Activated CD4-positive, alpha-beta T cell treated with anti-CD3 and anti-CD28 coated beads, Interleukin-10, Interleukin-2, amounts not matched to agents 100 ng/mL and 50 ng/mL, durations not matched to agents 16 hours and 8 hours (primary cell): ENCODE results near the gene FOXI1.

Source experiments
- DNase-seq: peaks from one replicate; pipeline ENCODE4 v3.0.0-alpha.2; 2020

The FOXI1 gene

DNA sequence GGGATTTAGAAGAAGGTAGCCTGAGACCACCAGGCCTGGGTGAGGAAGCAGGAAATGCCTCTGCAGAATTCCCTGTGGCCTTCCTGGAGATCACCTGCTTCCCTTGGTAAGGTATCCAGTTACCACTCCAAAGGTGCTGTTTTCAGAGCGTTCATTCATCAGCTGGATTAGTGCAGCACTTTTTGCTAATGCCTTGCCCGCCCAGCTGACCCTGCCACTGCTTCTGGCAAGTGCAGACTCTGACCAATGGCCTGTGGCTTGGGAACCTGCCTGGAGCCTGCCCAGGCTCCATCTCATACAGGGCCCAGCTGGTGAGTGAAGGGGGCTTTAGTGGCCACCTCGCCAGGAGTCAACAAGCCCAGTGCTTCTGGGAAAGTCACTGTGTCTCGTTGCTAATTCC is 48.6 kb downstream of the FOXI1 start:
- no peak for DNase-seq

DNA sequence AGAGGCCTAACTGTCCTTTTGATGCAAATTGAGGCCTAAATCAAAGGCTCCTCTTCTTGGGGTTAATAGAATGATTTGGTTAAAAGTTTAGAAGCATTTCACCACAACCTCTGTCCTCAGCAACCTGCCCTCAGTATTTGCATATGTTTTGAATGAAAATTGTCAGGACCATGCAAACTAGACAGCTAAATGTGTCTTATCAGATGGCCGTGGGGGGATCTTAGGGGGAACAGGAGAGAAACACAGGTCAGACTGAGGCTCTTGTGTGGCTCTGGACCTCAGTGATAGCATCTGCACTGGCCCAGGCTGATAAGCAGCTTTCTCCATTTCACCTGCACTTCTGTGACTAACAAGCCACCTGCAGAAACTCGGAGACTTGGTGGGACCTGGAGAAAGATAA is 49.0 kb downstream of the FOXI1 start:
- no peak for DNase-seq

DNA sequence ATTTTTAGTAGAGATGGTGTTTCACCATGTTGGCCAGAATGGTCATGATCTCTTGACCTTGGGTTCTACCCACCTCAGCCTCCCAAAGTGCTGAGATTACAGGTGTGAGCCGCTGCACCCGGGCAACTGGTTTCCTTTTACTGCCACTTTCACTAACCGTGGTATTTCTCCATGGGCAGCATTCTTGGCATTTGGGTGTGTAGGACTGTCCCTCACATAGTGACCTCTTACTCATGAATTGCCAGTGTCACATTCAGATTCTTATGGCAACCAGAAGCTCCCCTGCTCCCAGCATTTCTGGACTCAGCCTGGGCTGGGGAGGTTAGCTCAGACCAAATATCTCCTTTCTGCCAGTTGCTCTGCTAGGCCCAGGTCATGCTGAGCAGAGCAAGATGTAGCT is 50.1 kb downstream of the FOXI1 start:
- DNase-seq: no peak

DNA sequence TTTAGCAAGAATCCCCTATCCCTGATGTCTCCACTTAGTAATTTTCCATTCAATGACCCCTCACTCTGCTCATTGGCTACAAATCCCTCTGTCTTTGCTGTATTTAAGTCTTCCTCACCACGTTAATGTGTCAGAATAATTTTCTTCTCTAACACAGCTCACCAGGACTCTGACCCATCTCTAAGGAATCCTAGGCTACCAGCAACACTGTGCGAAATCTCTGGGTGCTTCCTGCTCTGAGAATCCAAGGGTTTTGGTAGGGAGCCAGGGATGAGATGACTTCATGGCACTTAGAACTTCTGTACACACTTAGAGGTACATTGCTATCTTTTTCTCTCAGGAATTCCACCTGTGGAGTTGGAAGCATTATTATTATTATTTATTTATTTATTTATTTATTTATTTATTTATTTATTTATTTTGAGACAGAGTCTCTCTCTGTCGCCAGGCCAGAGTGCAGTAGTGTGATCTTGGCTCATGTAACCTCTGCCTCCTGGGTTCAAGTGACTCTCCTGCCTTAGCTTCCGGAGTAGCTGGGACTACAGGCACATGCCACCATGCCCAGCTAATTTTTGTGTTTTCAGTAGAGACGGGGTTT is 53.5 kb downstream of the FOXI1 start:
- DNase-seq: no peak
